Karpas-422 (cell line): ENCODE data around the gene TMPO. TPM values are rescaled to one million over a fixed set of nuclear protein-coding genes. Genes with fewer than 3 reads are reported as not detected.
"Not testable (repeated sequence)": the region's sequence is repeated elsewhere in the genome, so short reads cannot be mapped to it uniquely, and the experiment has no call there.

Source experiments
- DNase-seq: peaks from one replicate; pipeline ENCODE4 v3.0.0-alpha.2; 2015
- H2AFZ ChIP-seq: fragments of 200-600 bp; sonication (generic); 2 replicates; pipeline ENCODE4 v1.6.1; 2014; ENCODE audit warnings: antibody characterized with exemption, low read length, mixed read lengths
- H3K27ac ChIP-seq: fragments of 200-600 bp; sonication (generic); 2 replicates; pipeline ENCODE4 v1.5.1; 2014; ENCODE audit warnings: mild to moderate bottlenecking, low read length, moderate library complexity
- H3K27me3 ChIP-seq: fragments of 200-600 bp; sonication (generic); 2 replicates; pipeline ENCODE4 v1.6.1; 2014; ENCODE audit warnings: low read length, mixed read lengths
- H3K36me3 ChIP-seq: fragments of 200-600 bp; sonication (generic); 2 replicates; pipeline ENCODE4 v1.6.1; 2014; ENCODE audit warnings: low read length, mixed read lengths; ENCODE audit not compliant: insufficient read depth
- H3K4me1 ChIP-seq: fragments of 200-600 bp; sonication (generic); 2 replicates; pipeline ENCODE4 v1.6.1; 2014; ENCODE audit warnings: mild to moderate bottlenecking, low read length, mixed read lengths
- H3K4me2 ChIP-seq: fragments of 200-600 bp; sonication (generic); 2 replicates; pipeline ENCODE4 v1.6.1; 2014; ENCODE audit warnings: low read length, low read depth, mild to moderate bottlenecking; ENCODE audit not compliant: poor library complexity, severe bottlenecking
- H3K4me3 ChIP-seq: fragments of 200-600 bp; sonication (generic); 2 replicates; pipeline ENCODE4 v1.5.1; 2014; ENCODE audit warnings: mild to moderate bottlenecking, antibody characterized with exemption, low read length, mixed read lengths
- H3K79me2 ChIP-seq: fragments of 200-600 bp; sonication (generic); 2 replicates; pipeline ENCODE4 v1.6.1; 2014; ENCODE audit warnings: mild to moderate bottlenecking, low read length, mixed read lengths
- H3K9ac ChIP-seq: fragments of 200-600 bp; sonication (generic); 2 replicates; pipeline ENCODE4 v1.6.0; 2014; ENCODE audit warnings: low read length
- H3K9me2 ChIP-seq: fragments of 200-600 bp; sonication (generic), shearing (Covaris generic); replicated peaks from 2 replicates; pipeline ENCODE4 v1.6.0; 2014; ENCODE audit warnings: mild to moderate bottlenecking, low read length, moderate library complexity; ENCODE audit not compliant: insufficient read depth
- H3K9me3 ChIP-seq: fragments of 300-700, 200-600 bp; sonication (generic); 2 replicates; pipeline ENCODE4 v1.6.1; 2014; ENCODE audit warnings: low read length, mixed read lengths
- H4K20me1 ChIP-seq: fragments of 200-600 bp; sonication (generic); 2 replicates; pipeline ENCODE4 v1.6.1; 2014; ENCODE audit warnings: mild to moderate bottlenecking, antibody characterized with exemption, low read length, low read depth; ENCODE audit not compliant: insufficient read depth
- total RNA-seq: library from RNA; depleted of rRNA; stranded (reverse); fragments of >200 nt; shearing (Covaris generic); gene quantifications from 2 replicates; pipeline ENCODE4 v1.2.3, GENCODE V29; 2014; ENCODE audit warnings: low replicate concordance

The TMPO gene
- total RNA-seq, 1 experiment from 2014 or later = 138 TPM

DNA sequence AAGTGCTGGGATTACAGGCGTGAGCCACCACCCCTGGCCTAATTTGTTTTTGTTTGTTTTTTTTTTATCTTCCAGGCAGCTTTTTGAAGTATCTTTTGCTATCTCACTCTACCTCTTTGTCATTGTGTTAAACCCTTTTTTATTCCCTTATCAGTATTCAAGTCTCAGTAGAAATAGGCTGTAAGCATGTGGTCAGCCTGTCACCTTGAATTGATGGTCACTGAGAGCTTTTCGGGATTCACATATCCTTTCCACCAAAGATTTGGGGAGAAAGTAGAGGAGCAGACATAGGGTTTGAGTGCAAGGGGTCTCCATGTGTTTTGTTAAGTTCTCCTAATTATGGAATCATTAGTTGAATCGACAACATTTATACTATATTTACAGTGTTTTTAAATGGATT, 36.4 kb downstream of the TMPO start:
- H3K27me3 ChIP-seq = no peaks in the 10 kb centered on the region
- no peaks in the 10 kb centered on the region for H4K20me1 ChIP-seq
- no peak overlapping the region for H3K4me2 ChIP-seq
- no peak overlapping the region for H3K9ac ChIP-seq
- H3K4me3 ChIP-seq = no peak overlapping the region
- H3K27ac ChIP-seq = no peak overlapping the region
- H3K4me1 ChIP-seq = no peaks in the 10 kb centered on the region
- H3K36me3 ChIP-seq = peaks cover 40% of the 10 kb centered on the region
- no peaks in the 10 kb centered on the region for H3K9me3 ChIP-seq
- H3K79me2 ChIP-seq = no peaks in the 10 kb centered on the region
- no peak for DNase-seq
- no peak overlapping the region for H2AFZ ChIP-seq
- H3K9me2 ChIP-seq = no peaks in the 10 kb centered on the region

DNA sequence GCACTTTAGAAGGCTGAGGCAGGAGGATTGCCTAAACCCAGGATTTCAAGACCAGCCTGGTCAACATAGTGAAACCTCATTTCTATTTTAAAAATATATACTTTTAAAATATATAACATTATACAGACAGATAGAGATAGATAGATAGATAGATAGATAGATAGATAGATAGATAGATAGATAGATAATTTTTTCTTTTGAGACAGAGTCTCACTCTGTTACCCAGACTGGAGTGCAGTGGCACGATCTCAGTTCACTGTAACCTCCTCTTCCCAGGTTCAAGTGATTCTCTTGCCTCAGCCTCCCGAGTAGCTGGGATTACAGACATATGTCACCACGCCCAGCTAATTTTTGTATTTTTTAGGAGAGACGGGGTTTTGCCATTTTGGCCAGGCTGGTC, 42.7 kb downstream of the TMPO start:
- not testable (repeated sequence) for H3K4me3 ChIP-seq, H2AFZ ChIP-seq, H3K4me1 ChIP-seq, H3K9ac ChIP-seq, H4K20me1 ChIP-seq, H3K9me3 ChIP-seq, H3K4me2 ChIP-seq, H3K9me2 ChIP-seq, DNase-seq, H3K27ac ChIP-seq, H3K36me3 ChIP-seq, H3K79me2 ChIP-seq, H3K27me3 ChIP-seq

- Histone ChIP-seq H3K4me3 (no peak overlapping the region), H3K79me2 (no peaks in the 10 kb centered on the region), H3K9ac (no peak overlapping the region), H3K27ac (no peak overlapping the region), H4K20me1 (no peaks in the 10 kb centered on the region), H2AFZ (no peak overlapping the region), H3K27me3 (no peaks in the 10 kb centered on the region), H3K9me2 (no peaks in the 10 kb centered on the region), H3K36me3 (no peaks in the 10 kb centered on the region), H3K4me2 (no peak overlapping the region), H3K4me1 (no peaks in the 10 kb centered on the region), H3K9me3 (no peaks in the 10 kb centered on the region)
- no peak for DNase-seq
These were observed 44.3 kb downstream of the TMPO start for GRCh38 chr12:98559666-98560065.

- H3K27me3 ChIP-seq = no peaks in the 10 kb centered on the region
- no peaks in the 10 kb centered on the region for H3K9me3 ChIP-seq
- no peak overlapping the region for H3K9ac ChIP-seq
- H3K4me3 ChIP-seq = no peak overlapping the region
- H2AFZ ChIP-seq = no peak overlapping the region
- H3K4me2 ChIP-seq = no peak overlapping the region
- no peak overlapping the region for H3K27ac ChIP-seq
- H3K36me3 ChIP-seq = no peaks in the 10 kb centered on the region
- H3K9me2 ChIP-seq = no peaks in the 10 kb centered on the region
- no peak for DNase-seq
- no peaks in the 10 kb centered on the region for H4K20me1 ChIP-seq
- H3K79me2 ChIP-seq = no peaks in the 10 kb centered on the region
- H3K4me1 ChIP-seq = peaks cover 3% of the 10 kb centered on the region; the same call in 1 of the 2 replicates
These were observed 46.5 kb downstream of the TMPO start for GRCh38 chr12:98561846-98562245.

DNA sequence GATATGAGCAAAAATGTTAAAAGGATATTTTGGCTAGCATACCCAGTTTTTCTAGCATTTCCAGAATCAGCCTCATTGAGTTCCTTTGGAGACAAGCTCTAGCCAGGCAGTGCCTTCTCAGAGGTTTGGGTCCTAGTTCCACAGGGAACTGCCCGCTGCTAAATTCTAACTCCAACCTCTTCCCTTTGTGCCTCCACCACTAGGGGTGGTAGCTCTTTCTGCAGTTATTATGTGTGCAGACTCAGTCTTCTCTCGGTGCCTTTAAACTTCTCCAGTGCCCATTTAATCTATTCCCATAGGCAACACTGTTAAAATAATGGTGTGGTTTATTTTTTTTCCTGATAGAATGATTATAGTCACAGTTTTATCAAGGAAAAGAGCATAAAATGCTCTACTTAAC, 56.6 kb downstream of the TMPO start:
- Histone ChIP-seq H4K20me1 (no peaks in the 10 kb centered on the region), H2AFZ (no peak overlapping the region), H3K4me1 (no peaks in the 10 kb centered on the region), H3K4me3 (no peak overlapping the region), H3K9me2 (no peaks in the 10 kb centered on the region), H3K79me2 (no peaks in the 10 kb centered on the region), H3K4me2 (no peak overlapping the region), H3K36me3 (no peaks in the 10 kb centered on the region), H3K27me3 (no peaks in the 10 kb centered on the region), H3K9me3 (no peaks in the 10 kb centered on the region), H3K9ac (no peak overlapping the region), H3K27ac (no peak overlapping the region)
- peak; percentile 63 for DNase-seq

DNA sequence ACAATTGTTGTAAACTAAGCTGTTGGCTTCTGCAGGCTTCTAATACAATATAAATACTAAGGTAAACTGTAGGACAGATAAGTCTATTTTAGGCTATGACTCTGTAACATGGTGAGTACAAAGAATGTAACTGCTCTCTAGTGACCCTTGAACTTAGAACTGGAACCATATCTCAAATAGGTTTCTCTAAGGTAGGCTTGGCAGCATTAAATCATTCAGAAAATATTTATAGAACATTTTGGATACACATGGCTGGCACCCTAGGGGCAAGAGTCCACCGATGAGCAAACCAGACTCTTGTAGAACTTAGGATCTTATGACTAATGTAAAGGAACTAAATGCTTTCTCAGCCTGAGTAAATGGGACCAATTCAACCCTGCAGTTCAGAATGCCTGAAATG, 58.7 kb downstream of the TMPO start:
- no peaks in the 10 kb centered on the region for H3K9me2 ChIP-seq
- H3K4me2 ChIP-seq = no peak overlapping the region
- no peak overlapping the region for H2AFZ ChIP-seq
- H3K9ac ChIP-seq = no peak overlapping the region
- no peaks in the 10 kb centered on the region for H3K79me2 ChIP-seq
- no peaks in the 10 kb centered on the region for H3K27me3 ChIP-seq
- no peaks in the 10 kb centered on the region for H3K9me3 ChIP-seq
- no peak overlapping the region for H3K27ac ChIP-seq
- no peaks in the 10 kb centered on the region for H3K36me3 ChIP-seq
- no peak overlapping the region for H3K4me3 ChIP-seq
- no peaks in the 10 kb centered on the region for H4K20me1 ChIP-seq
- H3K4me1 ChIP-seq = no peaks in the 10 kb centered on the region
- no peak for DNase-seq

- Histone ChIP-seq H4K20me1 (no peaks in the 10 kb centered on the region), H3K9me3 (no peaks in the 10 kb centered on the region), H3K4me1 (no peaks in the 10 kb centered on the region), H3K36me3 (no peaks in the 10 kb centered on the region), H3K4me2 (no peak overlapping the region), H3K79me2 (no peaks in the 10 kb centered on the region), H3K9ac (no peak overlapping the region), H3K9me2 (no peaks in the 10 kb centered on the region), H3K27me3 (no peaks in the 10 kb centered on the region), H3K27ac (no peak overlapping the region), H2AFZ (no peak overlapping the region), H3K4me3 (no peak overlapping the region)
- no peak for DNase-seq
These were observed 59.6 kb downstream of the TMPO start for GRCh38 chr12:98575013-98575412.

- not testable (repeated sequence) for H3K9me2 ChIP-seq, DNase-seq, H3K4me3 ChIP-seq, H3K4me2 ChIP-seq, H3K27ac ChIP-seq, H3K4me1 ChIP-seq, H3K9ac ChIP-seq, H3K9me3 ChIP-seq, H3K27me3 ChIP-seq, H4K20me1 ChIP-seq, H2AFZ ChIP-seq, H3K79me2 ChIP-seq, H3K36me3 ChIP-seq
These were observed 61.4 kb downstream of the TMPO start for GRCh38 chr12:98576795-98577194.

- Histone ChIP-seq H3K4me1 (peaks cover 4% of the 10 kb centered on the region), H3K4me2 (no peak overlapping the region), H3K27ac (no peak overlapping the region), H3K36me3 (no peaks in the 10 kb centered on the region), H3K9ac (no peak overlapping the region), H2AFZ (no peak overlapping the region), H4K20me1 (no peaks in the 10 kb centered on the region), H3K4me3 (no peak overlapping the region), H3K9me3 (no peaks in the 10 kb centered on the region), H3K27me3 (no peaks in the 10 kb centered on the region), H3K9me2 (no peaks in the 10 kb centered on the region), H3K79me2 (no peaks in the 10 kb centered on the region)
- no peak for DNase-seq
These were observed 63.0 kb downstream of the TMPO start for GRCh38 chr12:98578392-98578791.
